Calu3 (cell line): ENCODE measurements around the gene LIMCH1. TPM values are rescaled to one million over a fixed set of nuclear protein-coding genes. Genes with fewer than 3 reads are reported as not detected.

Experiments
- BruUV-seq: library from RNA; stranded (reverse); fragments of 400-500 nt; replicated peaks from 2 replicates; lab custom pipeline; 2021; lab: Mats Ljungman, UMichigan
- CTCF ChIA-PET: fragments of 300-600 bp; sonication (Branson Sonifier 250); formaldehyde crosslinking; loops from one replicate; lab custom pipeline; 2022; ENCODE audit warnings: antibody characterized with exemption; lab: Charles Lee
- DNase-seq: peaks from one replicate; pipeline ENCODE4 v3.0.0; 2022
- H3K27ac Mint-ChIP-seq: one replicate; pipeline ENCODE4 v1.8.0; 2022; ENCODE audit warnings: mixed read lengths; ENCODE audit not compliant: unreplicated experiment
- H3K27me3 Mint-ChIP-seq: one replicate; pipeline ENCODE4 v1.8.0; 2022; ENCODE audit warnings: mixed read lengths; ENCODE audit not compliant: unreplicated experiment
- H3K36me3 Mint-ChIP-seq: one replicate; pipeline ENCODE4 v1.8.0; 2022; ENCODE audit warnings: mild to moderate bottlenecking, moderate library complexity, mixed read lengths; ENCODE audit not compliant: insufficient read depth, unreplicated experiment
- H3K4me1 Mint-ChIP-seq: one replicate; pipeline ENCODE4 v1.8.0; 2022; ENCODE audit warnings: mild to moderate bottlenecking, low read depth, mixed read lengths; ENCODE audit not compliant: unreplicated experiment
- H3K4me3 Mint-ChIP-seq: one replicate; pipeline ENCODE4 v1.8.0; 2022; ENCODE audit warnings: mild to moderate bottlenecking, low read depth, moderate library complexity, mixed read lengths; ENCODE audit not compliant: unreplicated experiment
- H3K9me3 Mint-ChIP-seq: one replicate; pipeline ENCODE4 v1.8.0; 2022; ENCODE audit warnings: low read depth, mixed read lengths; ENCODE audit not compliant: unreplicated experiment
- intact Hi-C: fragments of 100-400 bp; cut with micrococcal nuclease; formaldehyde crosslinking; loops from one replicate; pipeline ENCODE4 v1.10.0; 2022; ENCODE audit not compliant: unreplicated experiment
- total RNA-seq: library from RNA; stranded (reverse); gene quantifications from 2 replicates; pipeline ENCODE4 v1.2.3, GENCODE V29; 2022
- TF ChIP-seq, protein P1 (sequence below): fragments of 200-600 bp; IDR thresholded peaks from one replicate; pipeline ENCODE4 v1.8.0; 2022; ENCODE audit warnings: antibody characterized with exemption; ENCODE audit not compliant: unreplicated experiment

LIMCH1 gene
- total RNA-seq, 1 experiment from 2014 or later, result 78.7 TPM

GRCh38 chr4:41633321-41633720, 95.4 kb downstream of the LIMCH1 start:
- BruUV-seq, result no TSS peak
- no peak overlapping the region for H3K27ac Mint-ChIP-seq
- DNase-seq, result no peak
- CTCF ChIA-PET, result no interaction called here
- no peaks in the 10 kb centered on the region for H3K27me3 Mint-ChIP-seq
- no peak overlapping the region for H3K4me3 Mint-ChIP-seq
- intact Hi-C loops, result no loop called here
- TF ChIP-seq, protein P1, sequence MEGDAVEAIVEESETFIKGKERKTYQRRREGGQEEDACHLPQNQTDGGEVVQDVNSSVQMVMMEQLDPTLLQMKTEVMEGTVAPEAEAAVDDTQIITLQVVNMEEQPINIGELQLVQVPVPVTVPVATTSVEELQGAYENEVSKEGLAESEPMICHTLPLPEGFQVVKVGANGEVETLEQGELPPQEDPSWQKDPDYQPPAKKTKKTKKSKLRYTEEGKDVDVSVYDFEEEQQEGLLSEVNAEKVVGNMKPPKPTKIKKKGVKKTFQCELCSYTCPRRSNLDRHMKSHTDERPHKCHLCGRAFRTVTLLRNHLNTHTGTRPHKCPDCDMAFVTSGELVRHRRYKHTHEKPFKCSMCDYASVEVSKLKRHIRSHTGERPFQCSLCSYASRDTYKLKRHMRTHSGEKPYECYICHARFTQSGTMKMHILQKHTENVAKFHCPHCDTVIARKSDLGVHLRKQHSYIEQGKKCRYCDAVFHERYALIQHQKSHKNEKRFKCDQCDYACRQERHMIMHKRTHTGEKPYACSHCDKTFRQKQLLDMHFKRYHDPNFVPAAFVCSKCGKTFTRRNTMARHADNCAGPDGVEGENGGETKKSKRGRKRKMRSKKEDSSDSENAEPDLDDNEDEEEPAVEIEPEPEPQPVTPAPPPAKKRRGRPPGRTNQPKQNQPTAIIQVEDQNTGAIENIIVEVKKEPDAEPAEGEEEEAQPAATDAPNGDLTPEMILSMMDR, result no peak
- H3K9me3 Mint-ChIP-seq, result no peaks in the 10 kb centered on the region
- H3K36me3 Mint-ChIP-seq, result no peaks in the 10 kb centered on the region
- H3K4me1 Mint-ChIP-seq, result no peaks in the 10 kb centered on the region

DNA sequence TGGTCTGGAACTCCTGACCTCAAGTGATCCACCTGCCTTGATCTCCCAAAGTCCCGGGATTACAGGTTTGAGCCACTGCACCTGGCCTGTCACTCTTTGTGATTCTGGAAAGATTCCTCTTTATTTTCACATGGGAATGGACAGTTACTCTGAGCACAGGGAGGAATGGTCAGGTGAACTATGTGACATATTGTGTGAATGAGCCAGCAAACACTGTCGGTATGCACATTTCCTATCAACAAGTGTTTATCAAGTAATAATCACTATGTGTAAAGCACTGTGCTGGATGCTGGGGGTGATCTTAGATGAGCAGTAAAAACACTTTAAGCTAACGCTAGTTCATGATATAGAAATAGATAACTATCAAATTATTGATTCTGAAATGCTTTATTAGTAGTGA, 97.5 kb downstream of the LIMCH1 start:
- no TSS peak for BruUV-seq
- Mint-ChIP-seq H3K27ac (no peak overlapping the region), H3K9me3 (no peaks in the 10 kb centered on the region), H3K36me3 (no peaks in the 10 kb centered on the region), H3K27me3 (no peaks in the 10 kb centered on the region), H3K4me3 (no peak overlapping the region), H3K4me1 (no peaks in the 10 kb centered on the region)
- TF ChIP-seq, protein P1, result no peak
- intact Hi-C loops, result no loop called here
- CTCF ChIA-PET, result interaction anchor here (0.7 kb wide), 1 partner anchor 69 kb away, joined by 4 read pairs; no protein-coding TSS in a partner anchor
- DNase-seq, result no peak

DNA sequence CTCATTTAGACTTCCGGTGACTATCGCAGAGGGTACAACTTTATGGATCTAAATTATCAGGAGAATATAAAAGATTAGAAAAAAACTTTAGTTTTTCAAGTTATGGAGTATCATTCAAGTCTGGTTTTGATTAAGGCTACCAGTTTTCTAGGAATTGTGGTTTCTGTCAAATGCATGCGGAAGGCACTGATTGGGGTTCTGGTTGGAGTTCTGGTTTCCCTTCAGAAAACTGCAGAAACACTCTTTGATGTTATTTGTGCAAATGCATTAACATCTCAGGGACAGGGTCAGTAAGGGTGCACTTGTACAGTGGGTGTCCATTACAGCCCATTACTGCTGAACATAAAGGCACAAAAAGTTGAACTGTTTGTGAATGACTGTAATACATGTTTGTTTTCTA, 100.2 kb downstream of the LIMCH1 start:
- Mint-ChIP-seq H3K27me3 (no peaks in the 10 kb centered on the region), H3K4me3 (no peak overlapping the region), H3K36me3 (no peaks in the 10 kb centered on the region), H3K9me3 (no peaks in the 10 kb centered on the region), H3K4me1 (no peaks in the 10 kb centered on the region), H3K27ac (no peak overlapping the region)
- TF ChIP-seq, protein P1, result no peak
- CTCF ChIA-PET, result no interaction called here
- BruUV-seq, result no TSS peak
- intact Hi-C loops, result no loop called here
- no peak for DNase-seq

DNA sequence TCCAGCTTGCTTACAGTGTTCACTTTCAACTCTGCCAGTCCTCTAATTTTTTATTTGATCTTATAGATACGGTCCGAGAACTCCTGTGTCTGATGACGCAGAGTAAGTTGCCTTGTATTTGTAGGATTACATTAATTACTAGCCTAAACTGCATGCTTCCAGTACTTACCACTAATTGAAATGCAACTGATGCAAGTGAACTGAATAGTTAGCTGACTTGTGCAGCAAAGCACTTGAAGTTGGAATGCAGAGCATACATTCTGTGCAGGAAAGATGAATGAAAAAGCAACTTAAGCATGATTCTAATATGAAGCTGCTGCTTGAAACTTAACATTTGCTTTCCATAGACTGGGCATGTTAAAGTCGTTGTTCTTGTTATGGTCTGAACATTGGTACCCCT, 100.9 kb downstream of the LIMCH1 start:
- no peaks in the 10 kb centered on the region for H3K27me3 Mint-ChIP-seq
- DNase-seq, result no peak
- BruUV-seq, result no TSS peak
- no peaks in the 10 kb centered on the region for H3K36me3 Mint-ChIP-seq
- H3K4me3 Mint-ChIP-seq, result no peak overlapping the region
- TF ChIP-seq, protein P1, result no peak
- intact Hi-C loops, result no loop called here
- H3K4me1 Mint-ChIP-seq, result no peaks in the 10 kb centered on the region
- H3K9me3 Mint-ChIP-seq, result no peaks in the 10 kb centered on the region
- CTCF ChIA-PET, result no interaction called here
- no peak overlapping the region for H3K27ac Mint-ChIP-seq
